Measurements from ENCODE around the gene NAV2. TPM values are rescaled to one million over a fixed set of nuclear protein-coding genes. Genes with fewer than 3 reads are reported as not detected.

Gene NAV2
- total RNA-seq, 2 experiments from 2014 or later, result 0.23 to 0.36 TPM

- H3K9me3 Mint-ChIP-seq, result no peaks in the 10 kb centered on the region
- H3K4me3 Mint-ChIP-seq, result no peak overlapping the region
- no peak for TF ChIP-seq CTCF (IDR thresholded peaks at IDR 0.05)
- CTCF ChIA-PET, result no interaction called here
- POLR2A ChIA-PET, result no interaction called here
- no peaks in the 10 kb centered on the region for H3K36me3 Mint-ChIP-seq (ENCODE audit: low read depth)
- DNase-seq (no peak), ATAC-seq (no peak)
- no peaks in the 10 kb centered on the region for H3K4me1 Mint-ChIP-seq (ENCODE audit: low read depth)
- H3K27ac Mint-ChIP-seq, result no peak overlapping the region
- H3K27me3 Mint-ChIP-seq, result no peaks in the 10 kb centered on the region
- intact Hi-C loops (cut with micrococcal nuclease), result no loop called here
Measured at GRCh38 chr11:19912115-19912957, 199.7 kb downstream of the NAV2 start.

DNA sequence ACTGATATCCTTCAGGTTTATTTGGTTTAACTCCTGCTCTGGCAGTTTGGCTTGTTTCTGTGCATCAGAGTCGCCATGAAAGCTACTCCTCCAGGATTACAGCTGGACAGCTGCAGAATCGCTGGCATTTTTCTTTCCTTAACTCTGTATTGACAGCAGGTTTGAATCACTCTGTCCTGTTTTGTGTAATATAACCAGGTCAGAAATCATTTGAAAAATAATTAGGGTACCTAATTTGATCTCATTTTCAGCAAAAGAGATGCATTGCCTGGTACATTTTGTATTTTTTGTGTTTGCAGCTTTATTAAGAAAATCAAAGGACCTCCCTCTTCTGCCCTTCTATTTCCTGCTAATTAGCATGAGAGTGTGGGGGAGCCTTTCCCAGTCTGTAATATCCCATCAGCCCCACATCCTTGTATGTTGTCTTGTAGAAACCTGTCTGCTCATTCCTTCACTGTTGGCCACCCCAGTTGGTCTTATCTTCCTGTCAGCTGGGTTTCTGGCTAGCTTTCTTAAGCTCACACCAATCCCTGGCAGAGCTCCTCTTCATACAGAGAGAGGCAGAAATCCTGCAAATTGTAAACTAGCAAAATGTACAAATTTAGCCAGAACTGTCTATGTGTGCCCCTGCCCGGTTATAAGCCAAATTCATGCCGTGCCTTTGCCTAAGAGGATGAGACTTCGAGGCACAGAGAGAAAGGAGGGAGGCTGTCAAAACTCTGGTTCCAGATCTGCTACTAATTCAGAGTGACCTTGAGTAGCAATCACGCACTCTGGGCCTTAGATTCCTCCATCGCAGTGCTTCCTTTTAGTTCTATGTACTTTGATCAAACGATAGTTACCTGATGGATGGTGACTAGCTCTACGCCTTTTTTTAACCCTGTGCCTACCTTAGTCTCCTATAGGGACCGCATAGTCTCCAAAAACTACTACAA is 200.6 kb downstream of the NAV2 start:
- Mint-ChIP-seq H3K4me3 (no peak overlapping the region), H3K27ac (no peak overlapping the region), H3K36me3 (ENCODE audit: low read depth) (no peaks in the 10 kb centered on the region), H3K9me3 (no peaks in the 10 kb centered on the region), H3K27me3 (no peaks in the 10 kb centered on the region), H3K4me1 (ENCODE audit: low read depth) (no peaks in the 10 kb centered on the region)
- CTCF ChIA-PET, result interaction anchor here (0.7 kb wide), 1 partner anchor 10 kb away, joined by 3 read pairs; no protein-coding TSS in a partner anchor
- intact Hi-C loops (cut with micrococcal nuclease), result no loop called here
- ATAC-seq (no peak), DNase-seq (no peak)
- no peak for TF ChIP-seq CTCF (IDR thresholded peaks at IDR 0.05)
- POLR2A ChIA-PET, result no interaction called here

GRCh38 chr11:19913893-19914249 is 201.2 kb downstream of the NAV2 start:
- Mint-ChIP-seq H3K4me1 (ENCODE audit: low read depth) (no peaks in the 10 kb centered on the region), H3K27ac (no peak overlapping the region), H3K36me3 (ENCODE audit: low read depth) (no peaks in the 10 kb centered on the region), H3K27me3 (no peaks in the 10 kb centered on the region), H3K4me3 (no peak overlapping the region), H3K9me3 (no peaks in the 10 kb centered on the region)
- intact Hi-C loops (cut with micrococcal nuclease), result no loop called here
- TF ChIP-seq CTCF (IDR thresholded peaks at IDR 0.05), result no peak
- no peak for ATAC-seq
- CTCF ChIA-PET, result interaction anchor here (0.7 kb wide), 1 partner anchor 10 kb away, joined by 3 read pairs; no protein-coding TSS in a partner anchor
- POLR2A ChIA-PET, result no interaction called here
- no peak for DNase-seq

DNA sequence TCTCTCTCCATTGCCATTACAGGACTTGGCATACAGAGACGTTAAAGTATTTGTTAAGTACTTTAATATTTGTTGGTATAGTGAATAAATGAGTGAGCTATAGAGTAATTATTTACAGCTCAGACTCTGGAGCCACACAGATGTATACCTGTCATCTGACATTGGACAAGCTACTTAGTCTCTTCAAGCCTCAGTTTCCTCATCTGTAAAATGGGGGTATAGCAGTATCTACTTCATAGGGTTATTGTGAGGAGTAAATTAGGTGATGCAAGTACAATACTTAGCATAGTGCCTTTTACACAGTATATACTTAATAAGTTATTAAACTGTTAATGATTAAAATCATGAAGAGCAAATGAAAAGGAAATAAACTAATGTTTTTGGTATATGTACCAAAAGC is 203.2 kb downstream of the NAV2 start:
- no peak overlapping the region for H3K27ac Mint-ChIP-seq
- H3K27me3 Mint-ChIP-seq, result peaks cover 6% of the 10 kb centered on the region
- ChIA-PET POLR2A (no interaction called here), CTCF (no interaction called here)
- no peak for DNase-seq
- H3K4me3 Mint-ChIP-seq, result no peak overlapping the region
- H3K9me3 Mint-ChIP-seq, result no peaks in the 10 kb centered on the region
- H3K4me1 Mint-ChIP-seq (ENCODE audit: low read depth), result no peaks in the 10 kb centered on the region
- no peak for ATAC-seq
- H3K36me3 Mint-ChIP-seq (ENCODE audit: low read depth), result no peaks in the 10 kb centered on the region
- TF ChIP-seq CTCF (IDR thresholded peaks at IDR 0.05), result no peak
- intact Hi-C loops (cut with micrococcal nuclease), result no loop called here

DNA sequence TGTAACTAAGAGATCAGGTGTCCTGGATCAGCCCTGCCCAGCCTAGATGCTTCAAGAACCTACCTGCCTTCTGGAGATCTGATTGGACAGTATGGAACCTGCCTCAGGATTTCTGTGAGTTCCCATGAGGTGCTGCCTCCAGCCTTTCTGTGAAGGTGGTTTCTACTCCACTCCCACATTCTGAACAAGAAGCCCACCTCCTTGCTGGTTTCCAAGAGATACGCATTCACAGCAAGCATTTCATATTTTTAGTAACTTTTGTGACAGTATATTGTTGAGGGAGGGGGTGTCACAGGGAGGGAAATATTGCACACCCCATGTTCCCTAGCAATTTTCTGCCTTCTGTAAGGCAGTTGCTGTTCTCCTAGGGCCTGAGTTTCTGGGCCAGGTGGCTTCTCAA is 204.4 kb downstream of the NAV2 start:
- Mint-ChIP-seq H3K27ac (no peak overlapping the region), H3K27me3 (peaks cover 6% of the 10 kb centered on the region), H3K9me3 (no peaks in the 10 kb centered on the region), H3K4me1 (ENCODE audit: low read depth) (no peaks in the 10 kb centered on the region), H3K36me3 (ENCODE audit: low read depth) (no peaks in the 10 kb centered on the region), H3K4me3 (no peak overlapping the region)
- ChIA-PET POLR2A (no interaction called here), CTCF (no interaction called here)
- no peak for TF ChIP-seq CTCF (IDR thresholded peaks at IDR 0.05)
- ATAC-seq, result no peak
- no peak for DNase-seq
- intact Hi-C loops (cut with micrococcal nuclease), result no loop called here
